ENCODE data around the gene ABHD12B. TPM values are rescaled to one million over a fixed set of nuclear protein-coding genes. Genes with fewer than 3 reads are reported as not detected.

ABHD12B gene
- total and polyA plus RNA-seq, 2 of the 13 experiments (the other 11 are each of a cell fraction or from before 2014, with no cell fraction given): not detected

DNA sequence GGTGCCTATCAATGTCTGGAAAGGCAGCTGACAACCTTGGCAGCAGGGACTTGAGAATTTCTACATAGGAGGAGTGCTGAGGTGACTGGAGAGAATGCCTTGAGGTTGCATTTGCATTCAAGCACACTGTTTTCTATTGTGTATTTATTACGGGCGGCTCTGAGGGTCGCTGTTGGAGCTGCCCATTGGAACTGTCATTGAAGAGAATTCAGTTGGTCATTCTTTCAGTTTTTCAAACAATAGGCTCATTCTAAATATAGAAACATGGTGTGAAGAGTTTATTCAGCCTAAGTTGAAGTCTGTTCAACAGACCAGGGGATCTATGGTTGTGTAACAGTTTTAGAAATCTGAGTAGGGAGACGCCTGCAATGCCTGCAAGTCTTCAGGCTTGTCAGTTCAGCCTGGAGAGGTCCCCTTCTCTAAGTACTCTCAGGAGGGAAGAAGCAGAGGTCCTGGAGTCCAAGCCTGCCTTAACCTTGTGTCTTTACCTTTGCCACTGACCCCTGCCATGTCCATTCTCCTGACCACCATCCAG, 9.8 kb upstream of the ABHD12B start:
- Histone ChIP-seq H3K27me3 (ENCODE audit: control insufficient read depth in 1 of 2, insufficient read depth in 2 of 2, low read length in 2 of 2) (0 out of 5 replicates have a peak, but pooled peaks cover 0 to 3% of the 10 kb centered on the region in 2 experiments), H3K79me2 (ENCODE audit: insufficient read depth, low read length) (no peaks in the 10 kb centered on the region), H3K36me3 (replicated peaks in 1 of 2; ENCODE audit: control insufficient read depth in 1 of 2, insufficient read depth in 2 of 2, low read length in 2 of 2) (no peaks in the 10 kb centered on the region), H3K4me2 (ENCODE audit: low read depth, low read length) (peak overlapping the region; percentile 8; the same call in 1 of the 2 replicates), H3K27ac (ENCODE audit: extremely low read length, insufficient read depth, low read length) (no peak overlapping the region), H2AFZ (ENCODE audit: low read length) (no peak overlapping the region), H3K9ac (ENCODE audit: insufficient read depth, low read depth, low read length) (no peak overlapping the region), H4K20me1 (ENCODE audit: insufficient read depth, low read length) (no peaks in the 10 kb centered on the region), H3K4me1 (ENCODE audit: insufficient read depth, low read length) (peaks cover 28% of the 10 kb centered on the region), H3K9me3 (ENCODE audit: low read length) (no peaks in the 10 kb centered on the region), H3K4me3 (replicated peaks in 1 of 3; ENCODE audit: insufficient read depth in 1 of 3, low read depth in 2 of 3, low read length in 3 of 3) (no peak overlapping the region)
- 19% methylated on average over 4 of the region's 4 CpGs for WGBS (ENCODE audit: low lambda C conversion rate)
- ATAC-seq (no peak; the same call in 2 of the 3 replicates), DNase-seq (ENCODE audit: low spot score) (peak; percentile 31), FAIRE-seq (no peak)
- CTCF ChIA-PET (ENCODE audit: low intra/inter-chr PET ratio, low total read pairs): no interaction called here
- POLR2A ChIA-PET: no interaction called here
- TF ChIP-seq CEBPB (IDR thresholded peaks at IDR 0.05; ENCODE audit: borderline replicate concordance, low read depth, low read length): 0 out of 2 replicates have a peak, but pooled peaks have one; percentile 29
- no peak for TF ChIP-seq SRSF1 (optimal IDR thresholded peaks at IDR 0.05; ENCODE audit: low read depth, low read length)
- no peak for TF ChIP-seq NR3C1 (CRISPR knock-in tag; IDR thresholded peaks at IDR 0.05)
- TF ChIP-seq, protein P1, sequence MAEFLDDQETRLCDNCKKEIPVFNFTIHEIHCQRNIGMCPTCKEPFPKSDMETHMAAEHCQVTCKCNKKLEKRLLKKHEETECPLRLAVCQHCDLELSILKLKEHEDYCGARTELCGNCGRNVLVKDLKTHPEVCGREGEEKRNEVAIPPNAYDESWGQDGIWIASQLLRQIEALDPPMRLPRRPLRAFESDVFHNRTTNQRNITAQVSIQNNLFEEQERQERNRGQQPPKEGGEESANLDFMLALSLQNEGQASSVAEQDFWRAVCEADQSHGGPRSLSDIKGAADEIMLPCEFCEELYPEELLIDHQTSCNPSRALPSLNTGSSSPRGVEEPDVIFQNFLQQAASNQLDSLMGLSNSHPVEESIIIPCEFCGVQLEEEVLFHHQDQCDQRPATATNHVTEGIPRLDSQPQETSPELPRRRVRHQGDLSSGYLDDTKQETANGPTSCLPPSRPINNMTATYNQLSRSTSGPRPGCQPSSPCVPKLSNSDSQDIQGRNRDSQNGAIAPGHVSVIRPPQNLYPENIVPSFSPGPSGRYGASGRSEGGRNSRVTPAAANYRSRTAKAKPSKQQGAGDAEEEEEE (CRISPR knock-in tag; IDR thresholded peaks at IDR 0.05; ENCODE audit: borderline replicate concordance): no peak
- TF ChIP-seq PHF5A (CRISPR knock-in tag; IDR thresholded peaks at IDR 0.05; ENCODE audit: low read depth, unreplicated experiment): no peak
- TF ChIP-seq ZBTB21 (CRISPR knock-in tag; IDR thresholded peaks at IDR 0.05): no peak
- no peak for TF ChIP-seq SOX13 (IDR thresholded peaks at IDR 0.05)
- peak in 1 of 2 experiments; percentile 34; a peak in 1 of 4 replicates for TF ChIP-seq SOX13 (CRISPR knock-in tag; conservative IDR thresholded peaks at IDR 0.05 in 1 of 2, IDR thresholded peaks at IDR 0.05 in 1 of 2)
- TF ChIP-seq ZNF646 (CRISPR knock-in tag; IDR thresholded peaks at IDR 0.05): no peak
- no peak for TF ChIP-seq ZBTB26 (CRISPR knock-in tag; IDR thresholded peaks at IDR 0.05; ENCODE audit: borderline replicate concordance)
- TF ChIP-seq, protein P2, sequence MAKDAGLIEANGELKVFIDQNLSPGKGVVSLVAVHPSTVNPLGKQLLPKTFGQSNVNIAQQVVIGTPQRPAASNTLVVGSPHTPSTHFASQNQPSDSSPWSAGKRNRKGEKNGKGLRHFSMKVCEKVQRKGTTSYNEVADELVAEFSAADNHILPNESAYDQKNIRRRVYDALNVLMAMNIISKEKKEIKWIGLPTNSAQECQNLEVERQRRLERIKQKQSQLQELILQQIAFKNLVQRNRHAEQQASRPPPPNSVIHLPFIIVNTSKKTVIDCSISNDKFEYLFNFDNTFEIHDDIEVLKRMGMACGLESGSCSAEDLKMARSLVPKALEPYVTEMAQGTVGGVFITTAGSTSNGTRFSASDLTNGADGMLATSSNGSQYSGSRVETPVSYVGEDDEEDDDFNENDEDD (CRISPR knock-in tag; IDR thresholded peaks at IDR 0.05; ENCODE audit: borderline replicate concordance): no peak
- TF ChIP-seq MEF2D (CRISPR knock-in tag; IDR thresholded peaks at IDR 0.05): 0 out of 2 replicates have a peak, but pooled peaks have one; percentile 26
- TF ChIP-seq SOX5 (CRISPR knock-in tag; IDR thresholded peaks at IDR 0.05; ENCODE audit: borderline replicate concordance): peak; percentile 15; the same call in 1 of the 2 replicates
- BruUV-seq (replicated peaks): no TSS peak
- in situ Hi-C loops (cut with HindIII; ENCODE audit: extremely low pct_ligation_motif_present, low pct_unique_long_range_greater_than_20kb) (loop anchor here (5.0 kb wide), 1 partner anchor 80 kb away; no protein-coding TSS in a partner anchor), intact Hi-C loops (cut with micrococcal nuclease; ENCODE audit: unreplicated experiment) (loop anchor here (5.0 to 10.0 kb wide), 2 partner anchors 35 to 257 kb away; no protein-coding TSS in a partner anchor)
